ENCODE results near the gene PM20D2.

The PM20D2 gene

GRCh38 chr6:89110284-89110683, 35.6 kb upstream of the PM20D2 start:
- Histone ChIP-seq H3K9me2 (replicated peaks; ENCODE audit: insufficient read depth, low read length) (no peaks in the 10 kb centered on the region), H3F3A (ENCODE audit: insufficient read depth) (no peaks in the 10 kb centered on the region), H3K4me3 (ENCODE audit: insufficient read depth, low read length, poor library complexity, severe bottlenecking) (no peak overlapping the region), H3K4me2 (ENCODE audit: low read depth, low read length, poor library complexity, severe bottlenecking) (no peak overlapping the region), H3K79me2 (ENCODE audit: insufficient read depth, low read length) (no peaks in the 10 kb centered on the region), H3K9ac (ENCODE audit: low read length) (no peak overlapping the region), H4K20me1 (ENCODE audit: low read depth, low read length) (no peaks in the 10 kb centered on the region), H3K36me3 (ENCODE audit: low read length) (no peaks in the 10 kb centered on the region), H3K27ac (ENCODE audit: low read depth, low read length) (no peak overlapping the region), H3K27me3 (ENCODE audit: low read length) (no peaks in the 10 kb centered on the region), H2AFZ (ENCODE audit: low read depth, low read length, severe bottlenecking) (no peak overlapping the region), H3K9me3 (ENCODE audit: insufficient read depth, low read length) (no peaks in the 10 kb centered on the region)
- TF ChIP-seq CTCF (IDR thresholded peaks at IDR 0.05; ENCODE audit: insufficient read depth, low read length, poor library complexity, severe bottlenecking), result no peak
- no peak for TF ChIP-seq EZH2phosphoT487 (conservative IDR thresholded peaks at IDR 0.05; ENCODE audit: low read length)

DNA sequence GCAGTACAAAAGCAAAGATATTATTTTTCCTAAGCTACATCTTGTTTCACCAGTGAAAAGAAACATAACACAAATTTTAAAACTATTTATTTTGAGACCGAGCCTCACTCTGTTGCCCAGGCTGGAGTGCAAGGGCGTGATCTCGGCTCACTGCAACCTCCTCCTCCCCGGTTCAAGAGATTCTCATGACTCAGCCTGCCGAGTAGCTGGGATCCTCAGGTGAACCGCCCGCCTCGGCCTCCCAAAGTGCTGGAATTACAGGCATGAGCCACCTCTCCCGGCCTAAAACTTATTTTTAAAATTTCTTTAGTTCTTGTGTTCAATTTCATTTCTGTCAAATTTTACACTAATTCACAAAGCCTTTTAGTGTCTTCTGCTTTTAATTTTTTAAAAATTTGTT, 33.9 kb upstream of the PM20D2 start:
- H2AFZ ChIP-seq (ENCODE audit: low read depth, low read length, severe bottlenecking), result no peak overlapping the region
- no peaks in the 10 kb centered on the region for H3K9me2 ChIP-seq (replicated peaks; ENCODE audit: insufficient read depth, low read length)
- no peaks in the 10 kb centered on the region for H3K9me3 ChIP-seq (ENCODE audit: insufficient read depth, low read length)
- TF ChIP-seq CTCF (IDR thresholded peaks at IDR 0.05; ENCODE audit: insufficient read depth, low read length, poor library complexity, severe bottlenecking) (no peak), EZH2phosphoT487 (conservative IDR thresholded peaks at IDR 0.05; ENCODE audit: low read length) (no peak)
- H3K9ac ChIP-seq (ENCODE audit: low read length), result no peak overlapping the region
- H3K4me3 ChIP-seq (ENCODE audit: insufficient read depth, low read length, poor library complexity, severe bottlenecking), result no peak overlapping the region
- no peaks in the 10 kb centered on the region for H3F3A ChIP-seq (ENCODE audit: insufficient read depth)
- H4K20me1 ChIP-seq (ENCODE audit: low read depth, low read length), result no peaks in the 10 kb centered on the region
- no peak overlapping the region for H3K27ac ChIP-seq (ENCODE audit: low read depth, low read length)
- H3K79me2 ChIP-seq (ENCODE audit: insufficient read depth, low read length), result no peaks in the 10 kb centered on the region
- H3K4me2 ChIP-seq (ENCODE audit: low read depth, low read length, poor library complexity, severe bottlenecking), result no peak overlapping the region
- H3K36me3 ChIP-seq (ENCODE audit: low read length), result no peaks in the 10 kb centered on the region
- no peaks in the 10 kb centered on the region for H3K27me3 ChIP-seq (ENCODE audit: low read length)

- H3K4me2 ChIP-seq (ENCODE audit: low read depth, low read length, poor library complexity, severe bottlenecking), result peak overlapping the region; percentile 59
- no peaks in the 10 kb centered on the region for H3K79me2 ChIP-seq (ENCODE audit: insufficient read depth, low read length)
- TF ChIP-seq EZH2phosphoT487 (conservative IDR thresholded peaks at IDR 0.05; ENCODE audit: low read length) (no peak), CTCF (IDR thresholded peaks at IDR 0.05; ENCODE audit: insufficient read depth, low read length, poor library complexity, severe bottlenecking) (no peak)
- H3K36me3 ChIP-seq (ENCODE audit: low read length), result no peaks in the 10 kb centered on the region
- no peaks in the 10 kb centered on the region for H3F3A ChIP-seq (ENCODE audit: insufficient read depth)
- no peaks in the 10 kb centered on the region for H3K9me2 ChIP-seq (replicated peaks; ENCODE audit: insufficient read depth, low read length)
- no peak overlapping the region for H3K4me3 ChIP-seq (ENCODE audit: insufficient read depth, low read length, poor library complexity, severe bottlenecking)
- peak overlapping the region; percentile 73 for H2AFZ ChIP-seq (ENCODE audit: low read depth, low read length, severe bottlenecking)
- H4K20me1 ChIP-seq (ENCODE audit: low read depth, low read length), result no peaks in the 10 kb centered on the region
- H3K27me3 ChIP-seq (ENCODE audit: low read length), result no peaks in the 10 kb centered on the region
- no peaks in the 10 kb centered on the region for H3K9me3 ChIP-seq (ENCODE audit: insufficient read depth, low read length)
- H3K27ac ChIP-seq (ENCODE audit: low read depth, low read length), result no peak overlapping the region
- no peak overlapping the region for H3K9ac ChIP-seq (ENCODE audit: low read length)
Measured at GRCh38 chr6:89116702-89117101, 29.2 kb upstream of the PM20D2 start.
